Hepatocyte (in vitro differentiated cells): ENCODE results near the gene GLRX2.

ENCODE experiments used
- EZH2 ChIP-seq: fragments of 200-600 bp; sonication (generic); IDR thresholded peaks from 2 replicates; pipeline ENCODE4 v1.6.1; 2016; ENCODE audit warnings: antibody characterized with exemption, mild to moderate bottlenecking, borderline replicate concordance
- EZH2phosphoT487 ChIP-seq: fragments of 200-600 bp; sonication (generic); IDR thresholded peaks from one replicate; pipeline ENCODE4 v1.6.1; 2018; ENCODE audit warnings: antibody characterized with exemption, mild to moderate bottlenecking, low read depth, moderate library complexity; ENCODE audit not compliant: unreplicated experiment, severe bottlenecking
- TF ChIP-seq, protein P1 (sequence below): fragments of 200-600 bp; sonication (generic); IDR thresholded peaks from 2 replicates; pipeline ENCODE4 v1.5.1; 2016; ENCODE audit warnings: antibody characterized with exemption, mild to moderate bottlenecking; ENCODE audit not compliant: poor library complexity

DNA sequence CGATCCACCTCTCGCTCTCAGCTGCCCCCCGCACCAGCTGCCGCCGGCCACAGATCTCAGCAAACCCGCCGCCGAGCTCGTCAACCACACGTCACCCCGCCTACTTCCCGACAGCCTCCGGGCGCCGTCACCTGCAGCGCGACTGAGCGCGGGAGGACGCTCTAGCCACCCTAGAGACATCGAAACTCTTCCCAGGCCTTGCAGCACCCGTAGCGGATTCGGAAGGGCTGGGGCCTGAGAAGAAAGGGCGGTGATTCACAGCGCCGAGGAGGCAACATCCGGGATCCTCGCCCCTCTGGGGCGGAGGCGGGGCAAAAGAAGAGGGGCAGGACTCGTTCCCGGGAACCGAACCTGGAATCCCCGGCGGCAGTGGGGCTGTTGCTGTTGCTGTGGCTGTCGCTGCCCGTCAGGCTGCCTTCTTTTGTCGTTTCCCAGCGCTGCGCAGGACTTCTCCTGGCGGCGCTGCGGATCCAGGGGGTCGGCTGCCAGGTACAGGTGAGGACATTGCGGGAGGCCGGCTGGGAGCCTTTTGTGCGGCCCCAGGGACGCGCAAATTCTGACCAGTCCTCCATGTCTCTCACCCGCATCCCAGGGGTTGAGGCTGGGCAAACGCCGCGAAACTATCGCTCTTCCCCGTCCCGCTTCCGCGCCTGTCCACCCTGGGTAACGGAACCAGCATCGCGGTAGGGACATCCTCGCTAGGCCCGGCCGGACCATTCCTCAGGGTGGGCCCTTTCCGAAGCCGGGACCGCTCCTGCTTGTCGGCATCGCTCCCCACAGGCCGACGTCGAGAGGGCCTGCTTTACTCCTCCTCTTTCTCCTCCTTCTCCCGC lies 45.7 kb downstream of the GLRX2 start, which contains the start of the genes RO60 and UCHL5:
- TF ChIP-seq, protein P1, sequence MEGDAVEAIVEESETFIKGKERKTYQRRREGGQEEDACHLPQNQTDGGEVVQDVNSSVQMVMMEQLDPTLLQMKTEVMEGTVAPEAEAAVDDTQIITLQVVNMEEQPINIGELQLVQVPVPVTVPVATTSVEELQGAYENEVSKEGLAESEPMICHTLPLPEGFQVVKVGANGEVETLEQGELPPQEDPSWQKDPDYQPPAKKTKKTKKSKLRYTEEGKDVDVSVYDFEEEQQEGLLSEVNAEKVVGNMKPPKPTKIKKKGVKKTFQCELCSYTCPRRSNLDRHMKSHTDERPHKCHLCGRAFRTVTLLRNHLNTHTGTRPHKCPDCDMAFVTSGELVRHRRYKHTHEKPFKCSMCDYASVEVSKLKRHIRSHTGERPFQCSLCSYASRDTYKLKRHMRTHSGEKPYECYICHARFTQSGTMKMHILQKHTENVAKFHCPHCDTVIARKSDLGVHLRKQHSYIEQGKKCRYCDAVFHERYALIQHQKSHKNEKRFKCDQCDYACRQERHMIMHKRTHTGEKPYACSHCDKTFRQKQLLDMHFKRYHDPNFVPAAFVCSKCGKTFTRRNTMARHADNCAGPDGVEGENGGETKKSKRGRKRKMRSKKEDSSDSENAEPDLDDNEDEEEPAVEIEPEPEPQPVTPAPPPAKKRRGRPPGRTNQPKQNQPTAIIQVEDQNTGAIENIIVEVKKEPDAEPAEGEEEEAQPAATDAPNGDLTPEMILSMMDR, result no peak
- TF ChIP-seq EZH2, result no peak
- no peak for TF ChIP-seq EZH2phosphoT487
